CD14-positive monocyte (primary cell): ENCODE measurements around the gene CXCR2. TPM values are rescaled to one million over a fixed set of nuclear protein-coding genes. Genes with fewer than 3 reads are reported as not detected.
A peak's percentile ranks its signal among the peaks of the same experiment; 100 is the strongest.

Experiments
- DNase-seq, 3 donors: peaks; one replicate each; pipeline ENCODE4 v3.0.0-alpha.2; 2011 to 2022
- H2AFZ ChIP-seq: 2 replicates; pipeline ENCODE4 v1.6.0; 2012; ENCODE audit warnings: mild to moderate bottlenecking, low read depth, low read length, inconsistent platforms; ENCODE audit not compliant: insufficient read depth, poor library complexity, severe bottlenecking
- H3K27ac ChIP-seq, 2 donors: 1 replicate in 1 of 2; 2 replicates in 1 of 2; pipeline ENCODE4 v1.5.1; 2012 to 2013; ENCODE audit warnings: low read length in 2 of 2, control low read depth in 1 of 2, inconsistent platforms in 1 of 2, low read depth in 1 of 2, mild to moderate bottlenecking in 1 of 2
- H3K27me3 ChIP-seq, 2 donors: one replicate each; pipeline versions ENCODE4 v1.6.0 to v1.6.1; 2011 to 2013; ENCODE audit warnings: low read length in 2 of 2; ENCODE audit not compliant: control insufficient read depth in 2 of 2, insufficient read depth in 2 of 2
- H3K36me3 ChIP-seq, 2 donors: replicated peaks in 1 of 2; 1 replicate in 1 of 2; 2 replicates in 1 of 2; pipeline versions ENCODE4 v1.5.1 to v1.6.1; 2012 to 2013; ENCODE audit warnings: low read length in 2 of 2, control low read depth in 1 of 2, inconsistent platforms in 1 of 2, mild to moderate bottlenecking in 1 of 2; ENCODE audit not compliant: insufficient read depth in 2 of 2, control insufficient read depth in 1 of 2
- H3K4me1 ChIP-seq, 2 donors: 1 replicate in 1 of 2; 2 replicates in 1 of 2; pipeline versions ENCODE4 v1.5.1 to v1.6.1; 2012 to 2013; ENCODE audit warnings: low read length in 2 of 2, control low read depth in 1 of 2, inconsistent platforms in 1 of 2, mild to moderate bottlenecking in 1 of 2, moderate library complexity in 1 of 2; ENCODE audit not compliant: insufficient read depth in 2 of 2, control insufficient read depth in 1 of 2
- H3K4me2 ChIP-seq: replicated peaks from 2 replicates; pipeline ENCODE3; 2012; ENCODE audit warnings: low read length, moderate library complexity, mild to moderate bottlenecking; ENCODE audit not compliant: poor library complexity, severe bottlenecking; ENCODE audit errors: extremely low read depth
- H3K4me3 ChIP-seq, 3 experiments: fragments of 200-600 bp in 1 of 3; sonication (generic) in 1 of 3; replicated peaks in 1 of 3; 1 replicate in 2 of 3; 2 replicates in 1 of 3; pipeline ENCODE4 v1.5.1; 2011 to 2013; ENCODE audit warnings: low read length in 3 of 3, mild to moderate bottlenecking in 3 of 3, control low read depth in 2 of 3, low read depth in 2 of 3, inconsistent platforms in 1 of 3, moderate library complexity in 1 of 3
- H3K79me2 ChIP-seq: 2 replicates; pipeline ENCODE4 v1.6.0; 2012; ENCODE audit warnings: mild to moderate bottlenecking, control low read depth, inconsistent platforms, low read length, moderate library complexity; ENCODE audit not compliant: insufficient read depth
- H3K9ac ChIP-seq: 2 replicates; pipeline ENCODE4 v1.6.0; 2017; ENCODE audit warnings: low read length, mild to moderate bottlenecking; ENCODE audit not compliant: insufficient read depth, poor library complexity, severe bottlenecking
- H3K9me3 ChIP-seq, 2 donors: replicated peaks in 1 of 2; 1 replicate in 1 of 2; 2 replicates in 1 of 2; pipeline versions ENCODE4 v1.5.1 to v1.6.1; 2012 to 2013; ENCODE audit warnings: low read length in 2 of 2, control low read depth in 1 of 2; ENCODE audit not compliant: control insufficient read depth in 1 of 2, insufficient read depth in 1 of 2
- H4K20me1 ChIP-seq: 2 replicates; pipeline ENCODE4 v1.6.0; 2012; ENCODE audit warnings: mild to moderate bottlenecking, low read length, control low read depth, moderate library complexity; ENCODE audit not compliant: insufficient read depth
- H3K27ac Mint-ChIP-seq, 7 donors: one replicate each; pipeline ENCODE4 v1.8.0; 2020; ENCODE audit warnings: mild to moderate bottlenecking in 7 of 7, mixed read lengths in 7 of 7, moderate library complexity in 6 of 7, inconsistent platforms in 2 of 7
- H3K27me3 Mint-ChIP-seq, 3 donors: one replicate each; pipeline ENCODE4 v1.8.0; 2021 to 2022; ENCODE audit warnings: low read depth in 3 of 3, mild to moderate bottlenecking in 3 of 3, mixed read lengths in 3 of 3, moderate library complexity in 3 of 3, inconsistent platforms in 1 of 3
- H3K36me3 Mint-ChIP-seq, 2 donors: one replicate each; pipeline ENCODE4 v1.8.0; 2020; ENCODE audit warnings: mixed read lengths in 2 of 2, inconsistent platforms in 1 of 2, mild to moderate bottlenecking in 1 of 2
- H3K4me1 Mint-ChIP-seq: one replicate; pipeline ENCODE4 v1.8.0; 2020; ENCODE audit warnings: mild to moderate bottlenecking, mixed read lengths
- H3K4me3 Mint-ChIP-seq, 2 donors: one replicate each; pipeline ENCODE4 v1.8.0; 2020; ENCODE audit warnings: mild to moderate bottlenecking in 2 of 2, mixed read lengths in 2 of 2, moderate library complexity in 1 of 2
- H3K9me3 Mint-ChIP-seq, 7 donors: one replicate each; pipeline ENCODE4 v1.8.0; 2020 to 2022; ENCODE audit warnings: mixed read lengths in 7 of 7, mild to moderate bottlenecking in 6 of 7, moderate library complexity in 6 of 7, inconsistent platforms in 2 of 7
- WGBS: methylation state at CpG from one replicate; pipeline ENCODE4 v1.1.5; 2013; ENCODE audit warnings: missing lambda C conversion rate; ENCODE audit not compliant: insufficient coverage; 5-methylcytosine and 5-hydroxymethylcytosine counted together
- intact Hi-C, 2 donors: fragments of 100-400 bp; cut with micrococcal nuclease; formaldehyde crosslinking; loops; one replicate each; pipeline versions ENCODE4 v1.15.0 to v1.15.1; 2023
- polyA plus RNA-seq, 3 donors: library from polyadenylated mRNA; depleted of rRNA in 1 of 3; unstranded in 2 of 3; stranded (reverse) in 1 of 3; fragments of 300-500 nt in 2 of 3; fragments of >200 nt in 1 of 3; fragmentation: Illumina TruSeq in 2 of 3; gene quantifications; 1 replicate in 2 of 3; 2 replicates in 1 of 3; pipeline ENCODE4 v1.2.3, GENCODE V29; 2012 to 2021
- TF ChIP-seq, protein P1 (sequence below): fragments of 200-600 bp; IDR thresholded peaks from one replicate; pipeline ENCODE4 v1.8.0; 2022; ENCODE audit warnings: antibody characterized with exemption, mild to moderate bottlenecking

Gene CXCR2
- polyA plus RNA-seq, 3 donors, result 7.8 to 33.5 (median 14.0) TPM

DNA sequence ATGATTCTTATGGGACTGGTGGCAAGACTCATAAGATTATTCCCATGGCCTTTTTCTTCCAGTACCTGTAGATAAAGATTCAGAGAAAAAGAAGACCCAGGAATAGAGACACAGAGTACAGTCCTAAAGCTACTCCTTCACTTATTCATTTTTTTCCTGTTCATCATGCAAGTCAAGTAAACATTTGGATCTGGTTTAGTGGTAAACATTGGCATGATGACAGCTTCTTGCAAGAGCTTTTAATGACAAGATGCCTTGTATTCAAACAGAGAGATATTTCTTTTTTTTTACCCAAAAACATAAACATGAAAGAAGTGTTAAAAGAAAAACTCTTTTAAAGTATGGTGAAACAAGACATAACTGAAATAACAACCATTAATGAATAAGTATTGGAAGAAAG lies 20.2 kb downstream of the CXCR2 start:
- H3K27ac Mint-ChIP-seq, result no peak overlapping the region
- H3K27ac ChIP-seq, result no peak overlapping the region
- H3K4me1 Mint-ChIP-seq, result peaks cover 21% of the 10 kb centered on the region

DNA sequence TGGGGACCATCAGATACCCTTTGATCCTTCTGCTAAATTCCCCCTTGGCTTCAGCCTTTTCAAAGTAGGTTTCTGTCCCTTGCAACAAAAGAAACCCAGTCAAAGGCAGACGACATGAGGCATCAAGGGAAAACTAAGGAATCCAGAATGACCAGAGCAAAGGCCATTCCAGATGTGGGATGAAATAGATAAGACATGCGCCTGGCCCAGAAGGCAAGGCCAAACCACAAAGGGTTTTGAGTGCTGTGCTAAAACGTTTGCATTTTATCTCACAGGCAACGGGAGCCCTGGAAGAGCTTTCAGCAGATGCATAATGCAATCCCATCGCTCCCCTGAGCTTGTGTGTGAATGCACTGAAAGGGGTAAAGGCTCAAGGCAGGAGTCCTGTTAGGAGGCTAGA lies 23.3 kb downstream of the CXCR2 start:
- H2AFZ ChIP-seq, result no peak overlapping the region
- H3K9me3 ChIP-seq, result peaks cover 0 to 11% of the 10 kb centered on the region in 2 donors
- no peak for DNase-seq
- no peak overlapping the region for H3K9ac ChIP-seq
- Mint-ChIP-seq H3K36me3 (no peaks in the 10 kb centered on the region), H3K27ac (no peak overlapping the region), H3K4me3 (no peak overlapping the region), H3K27me3 (peaks cover 1 to 6% (median 2%) of the 10 kb centered on the region in 3 donors), H3K4me1 (peaks cover 21% of the 10 kb centered on the region), H3K9me3 (peaks cover 3 to 9% (median 9%) of the 10 kb centered on the region in 7 donors)
- no peaks in the 10 kb centered on the region for H3K27me3 ChIP-seq
- H3K4me1 ChIP-seq, result peaks cover 7 to 14% of the 10 kb centered on the region in 2 donors
- no peaks in the 10 kb centered on the region for H3K79me2 ChIP-seq
- intact Hi-C loops, result no loop called here
- TF ChIP-seq, protein P1, sequence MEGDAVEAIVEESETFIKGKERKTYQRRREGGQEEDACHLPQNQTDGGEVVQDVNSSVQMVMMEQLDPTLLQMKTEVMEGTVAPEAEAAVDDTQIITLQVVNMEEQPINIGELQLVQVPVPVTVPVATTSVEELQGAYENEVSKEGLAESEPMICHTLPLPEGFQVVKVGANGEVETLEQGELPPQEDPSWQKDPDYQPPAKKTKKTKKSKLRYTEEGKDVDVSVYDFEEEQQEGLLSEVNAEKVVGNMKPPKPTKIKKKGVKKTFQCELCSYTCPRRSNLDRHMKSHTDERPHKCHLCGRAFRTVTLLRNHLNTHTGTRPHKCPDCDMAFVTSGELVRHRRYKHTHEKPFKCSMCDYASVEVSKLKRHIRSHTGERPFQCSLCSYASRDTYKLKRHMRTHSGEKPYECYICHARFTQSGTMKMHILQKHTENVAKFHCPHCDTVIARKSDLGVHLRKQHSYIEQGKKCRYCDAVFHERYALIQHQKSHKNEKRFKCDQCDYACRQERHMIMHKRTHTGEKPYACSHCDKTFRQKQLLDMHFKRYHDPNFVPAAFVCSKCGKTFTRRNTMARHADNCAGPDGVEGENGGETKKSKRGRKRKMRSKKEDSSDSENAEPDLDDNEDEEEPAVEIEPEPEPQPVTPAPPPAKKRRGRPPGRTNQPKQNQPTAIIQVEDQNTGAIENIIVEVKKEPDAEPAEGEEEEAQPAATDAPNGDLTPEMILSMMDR, result no peak
- WGBS, result 84% methylated on average over 5 of the region's 5 CpGs
- no peak overlapping the region for H3K27ac ChIP-seq
- no peak overlapping the region for H3K4me3 ChIP-seq
- no peaks in the 10 kb centered on the region for H3K36me3 ChIP-seq
- H4K20me1 ChIP-seq, result no peaks in the 10 kb centered on the region
- no peak overlapping the region for H3K4me2 ChIP-seq

More for the DNA sequence above, 20.2 kb downstream of the CXCR2 start:
- H3K36me3 Mint-ChIP-seq, result no peaks in the 10 kb centered on the region
- H3K27me3 Mint-ChIP-seq, result peaks cover 1 to 6% (median 5%) of the 10 kb centered on the region in 3 donors
- intact Hi-C loops, result no loop called here
- no peaks in the 10 kb centered on the region for H4K20me1 ChIP-seq
- H3K4me3 ChIP-seq, result no peak overlapping the region
- peaks cover 7 to 14% of the 10 kb centered on the region in 2 donors for H3K4me1 ChIP-seq
- H3K36me3 ChIP-seq, result no peaks in the 10 kb centered on the region
- H3K9me3 Mint-ChIP-seq, result peaks cover 5 to 11% (median 9%) of the 10 kb centered on the region in 7 donors
- H3K27me3 ChIP-seq, result no peaks in the 10 kb centered on the region
- H3K9me3 ChIP-seq, result peaks cover 0 to 11% of the 10 kb centered on the region in 2 donors
- no peaks in the 10 kb centered on the region for H3K79me2 ChIP-seq
- no peak overlapping the region for H3K4me3 Mint-ChIP-seq
- DNase-seq, result no peak
- H3K9ac ChIP-seq, result no peak overlapping the region
- peak overlapping the region; percentile 23 for H2AFZ ChIP-seq
- H3K4me2 ChIP-seq, result no peak overlapping the region
- TF ChIP-seq, protein P1, result no peak
